ENCODE data around the gene EFCAB6. TPM values are rescaled to one million over a fixed set of nuclear protein-coding genes. Genes with fewer than 3 reads are reported as not detected.

EFCAB6 gene
- total and polyA plus RNA-seq, 2 of the 4 experiments (the other 2 are of a cell fraction), result 0.44 to 1.1 TPM

DNA sequence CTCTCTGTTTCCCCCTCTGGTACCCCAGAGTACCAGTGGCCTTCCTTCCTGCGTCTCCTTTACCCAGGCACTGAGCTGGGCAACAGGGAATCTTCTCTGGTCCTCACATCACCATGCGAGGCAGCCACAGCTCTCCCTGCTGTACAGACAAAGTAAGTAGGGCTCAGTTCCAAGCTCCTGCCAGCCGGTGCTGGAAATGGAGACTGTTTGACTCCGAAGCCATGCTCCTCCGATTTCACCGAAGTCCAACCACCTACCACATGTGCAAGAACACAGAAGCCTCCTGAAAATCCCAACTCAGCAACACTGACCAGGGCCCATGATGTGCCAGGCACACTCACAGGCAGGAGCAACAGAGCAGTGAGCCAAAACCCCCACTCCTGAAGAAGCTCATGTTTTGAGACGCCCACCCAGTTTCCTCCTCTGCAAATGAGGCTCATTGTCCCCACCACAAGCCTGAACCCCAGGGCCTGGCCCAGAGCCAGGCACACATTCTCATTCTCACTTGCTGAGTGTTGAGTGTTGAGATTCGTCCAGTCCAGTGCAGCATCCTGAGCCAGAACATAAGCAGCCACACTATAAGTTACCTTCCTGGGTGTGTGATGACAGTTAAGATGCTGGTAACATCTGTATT lies 244.3 kb downstream of the EFCAB6 start:
- Histone ChIP-seq H2AFZ (replicated peaks; ENCODE audit: low read length, poor library complexity) (no peak overlapping the region), H3K4me1 (ENCODE audit: control insufficient read depth, insufficient read depth, low read length) (no peaks in the 10 kb centered on the region), H3K27ac (ENCODE audit: insufficient read depth, low read length) (no peak overlapping the region), H3K36me3 (ENCODE audit: control insufficient read depth, insufficient read depth, low read length) (no peaks in the 10 kb centered on the region), H3K14ac (replicated peaks; ENCODE audit: low read depth, low read length) (no peak overlapping the region), H2AK9ac (replicated peaks; ENCODE audit: low read depth, low read length, poor library complexity) (no peak overlapping the region), H3K23ac (ENCODE audit: low read depth, low read length) (no peak overlapping the region), H3K9ac (ENCODE audit: low read depth, low read length) (no peak overlapping the region), H2BK15ac (ENCODE audit: low read depth, low read length) (no peak overlapping the region), H2AK5ac (ENCODE audit: low read depth, low read length) (no peak overlapping the region), H4K20me1 (ENCODE audit: insufficient read depth, low read length) (no peaks in the 10 kb centered on the region), H3K4ac (ENCODE audit: low read depth, low read length) (no peak overlapping the region), H2BK5ac (ENCODE audit: low read depth, low read length, poor library complexity, severe bottlenecking) (no peak overlapping the region), H4K91ac (ENCODE audit: insufficient read depth, low read depth, low read length) (no peak overlapping the region), H3K18ac (ENCODE audit: low read depth, low read length) (no peak overlapping the region), H3K4me3 (ENCODE audit: insufficient read depth, low read depth, low read length) (no peak overlapping the region), H3K27me3 (ENCODE audit: control insufficient read depth, insufficient read depth, low read length) (peaks cover 14% of the 10 kb centered on the region; the same call in 1 of the 2 replicates), H2BK20ac (ENCODE audit: low read depth, low read length) (no peak overlapping the region), H3K56ac (ENCODE audit: extremely low read depth, insufficient read depth, low read length) (no peak overlapping the region), H3K9me1 (ENCODE audit: insufficient read depth, low read length) (no peaks in the 10 kb centered on the region), H3K79me1 (ENCODE audit: low read depth in 1 of 2, low read length in 2 of 2) (no peaks in the 10 kb centered on the region), H4K5ac (ENCODE audit: low read depth, low read length) (no peak overlapping the region), H2BK120ac (ENCODE audit: low read depth, low read length) (no peak overlapping the region), H4K8ac (ENCODE audit: low read depth in 2 of 2, low read length in 2 of 2) (no peak overlapping the region), H3K4me2 (ENCODE audit: low read depth, low read length) (no peak overlapping the region), H3K9me3 (ENCODE audit: control insufficient read depth, insufficient read depth, low read length) (no peaks in the 10 kb centered on the region)
- DNase-seq, result no peak
- POLR2A ChIA-PET (ENCODE audit: unreplicated experiment), result no interaction called here
- 18% methylated on average over 4 of the region's 8 CpGs; no CpG with 5 or more reads in 1 of the 2 experiments for WGBS, 2 experiments (ENCODE audit: extremely low coverage in 2 of 2, insufficient read length in 1 of 2)
- dilution Hi-C loops (cut with HindIII; ENCODE audit: low sequenced_read_pairs, unreplicated experiment), result no loop called here
- no peak for TF ChIP-seq NFE2L2 (IDR thresholded peaks at IDR 0.05; ENCODE audit: low read depth, low read length)
- no peak for TF ChIP-seq MAFK (IDR thresholded peaks at IDR 0.05; ENCODE audit: low read depth, low read length)
- no peak for TF ChIP-seq RCOR1 (IDR thresholded peaks at IDR 0.05; ENCODE audit: insufficient replicate concordance, low read length)
- no peak for TF ChIP-seq BHLHE40 (IDR thresholded peaks at IDR 0.05; ENCODE audit: low read depth, low read length)
- no peak for TF ChIP-seq SMC3 (IDR thresholded peaks at IDR 0.05; ENCODE audit: low read depth, low read length)
- TF ChIP-seq, protein P1, sequence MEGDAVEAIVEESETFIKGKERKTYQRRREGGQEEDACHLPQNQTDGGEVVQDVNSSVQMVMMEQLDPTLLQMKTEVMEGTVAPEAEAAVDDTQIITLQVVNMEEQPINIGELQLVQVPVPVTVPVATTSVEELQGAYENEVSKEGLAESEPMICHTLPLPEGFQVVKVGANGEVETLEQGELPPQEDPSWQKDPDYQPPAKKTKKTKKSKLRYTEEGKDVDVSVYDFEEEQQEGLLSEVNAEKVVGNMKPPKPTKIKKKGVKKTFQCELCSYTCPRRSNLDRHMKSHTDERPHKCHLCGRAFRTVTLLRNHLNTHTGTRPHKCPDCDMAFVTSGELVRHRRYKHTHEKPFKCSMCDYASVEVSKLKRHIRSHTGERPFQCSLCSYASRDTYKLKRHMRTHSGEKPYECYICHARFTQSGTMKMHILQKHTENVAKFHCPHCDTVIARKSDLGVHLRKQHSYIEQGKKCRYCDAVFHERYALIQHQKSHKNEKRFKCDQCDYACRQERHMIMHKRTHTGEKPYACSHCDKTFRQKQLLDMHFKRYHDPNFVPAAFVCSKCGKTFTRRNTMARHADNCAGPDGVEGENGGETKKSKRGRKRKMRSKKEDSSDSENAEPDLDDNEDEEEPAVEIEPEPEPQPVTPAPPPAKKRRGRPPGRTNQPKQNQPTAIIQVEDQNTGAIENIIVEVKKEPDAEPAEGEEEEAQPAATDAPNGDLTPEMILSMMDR (conservative IDR thresholded peaks at IDR 0.05; ENCODE audit: low read depth, low read length), result no peak
- TF ChIP-seq, protein P2, sequence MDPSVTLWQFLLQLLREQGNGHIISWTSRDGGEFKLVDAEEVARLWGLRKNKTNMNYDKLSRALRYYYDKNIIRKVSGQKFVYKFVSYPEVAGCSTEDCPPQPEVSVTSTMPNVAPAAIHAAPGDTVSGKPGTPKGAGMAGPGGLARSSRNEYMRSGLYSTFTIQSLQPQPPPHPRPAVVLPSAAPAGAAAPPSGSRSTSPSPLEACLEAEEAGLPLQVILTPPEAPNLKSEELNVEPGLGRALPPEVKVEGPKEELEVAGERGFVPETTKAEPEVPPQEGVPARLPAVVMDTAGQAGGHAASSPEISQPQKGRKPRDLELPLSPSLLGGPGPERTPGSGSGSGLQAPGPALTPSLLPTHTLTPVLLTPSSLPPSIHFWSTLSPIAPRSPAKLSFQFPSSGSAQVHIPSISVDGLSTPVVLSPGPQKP (IDR thresholded peaks at IDR 0.05; ENCODE audit: borderline replicate concordance, low read depth, low read length), result no peak
- no peak for TF ChIP-seq FOS (IDR thresholded peaks at IDR 0.05; ENCODE audit: low read depth, low read length)
- no peak for ATAC-seq (ENCODE audit: low read depth)
- CTCF ChIA-PET, result interaction anchor here (1.0 kb wide), 1 partner anchor 8 kb away, joined by 3 read pairs; no protein-coding TSS in a partner anchor
- in situ Hi-C loops (cut with MboI; ENCODE audit: low sequenced_read_pairs), result no loop called here
- intact Hi-C loops (cut with micrococcal nuclease), result no loop called here
- no TSS peak for BruUV-seq (replicated peaks)
